Kasumi-1 (cell line): ENCODE data around the gene DNAJB2.
A peak's percentile ranks its signal among the peaks of the same experiment; 100 is the strongest.

ENCODE experiments used
- DNase-seq, 2 experiments: peaks; one replicate each; lab custom pipeline; 2025; lab: John Stamatoyannopoulos, UW

Gene DNAJB2

DNA sequence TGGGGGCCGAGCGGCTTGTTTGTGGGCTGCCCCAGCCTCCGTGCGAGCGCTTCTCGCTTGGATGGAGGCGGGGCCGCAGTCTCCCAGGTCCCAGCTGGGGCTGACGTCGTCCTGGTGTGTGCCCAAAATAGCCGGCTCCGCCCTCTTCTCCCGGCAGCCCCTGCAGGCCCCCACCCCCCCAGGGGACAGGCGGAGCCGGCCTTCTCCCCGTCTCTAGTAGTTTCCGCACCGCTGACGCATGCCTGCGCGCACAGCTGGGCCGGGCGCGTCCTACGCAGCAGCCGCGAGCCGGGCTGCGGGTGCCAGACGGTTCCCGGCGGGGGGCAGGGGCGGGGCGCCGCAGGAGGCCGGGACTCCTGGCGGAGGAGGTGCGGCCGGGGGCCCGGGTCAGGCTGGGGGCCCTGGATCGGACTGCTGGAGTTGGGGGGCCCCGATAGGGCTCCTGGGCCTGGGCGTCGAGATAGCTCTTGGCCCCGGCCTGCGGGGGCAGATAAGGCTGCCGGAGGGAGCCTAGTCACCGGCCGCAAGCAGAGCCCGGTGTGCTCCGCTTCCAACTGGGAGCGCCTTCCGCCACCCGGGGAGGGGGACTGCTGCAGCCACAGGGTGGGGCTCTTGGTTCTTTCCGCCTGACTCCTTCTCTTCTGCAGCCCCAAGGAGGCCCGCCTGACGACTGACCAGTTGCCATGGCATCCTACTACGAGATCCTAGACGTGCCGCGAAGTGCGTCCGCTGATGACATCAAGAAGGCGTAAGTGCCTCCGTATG is at the start of gene DNAJB2:
TSS of gene DNAJB2 (plus strand) at position 216 of the 765 bp plus-strand sequence. CDS start at position 684, 468 bp downstream.
- peak; percentile 80 to 84 for DNase-seq

DNA sequence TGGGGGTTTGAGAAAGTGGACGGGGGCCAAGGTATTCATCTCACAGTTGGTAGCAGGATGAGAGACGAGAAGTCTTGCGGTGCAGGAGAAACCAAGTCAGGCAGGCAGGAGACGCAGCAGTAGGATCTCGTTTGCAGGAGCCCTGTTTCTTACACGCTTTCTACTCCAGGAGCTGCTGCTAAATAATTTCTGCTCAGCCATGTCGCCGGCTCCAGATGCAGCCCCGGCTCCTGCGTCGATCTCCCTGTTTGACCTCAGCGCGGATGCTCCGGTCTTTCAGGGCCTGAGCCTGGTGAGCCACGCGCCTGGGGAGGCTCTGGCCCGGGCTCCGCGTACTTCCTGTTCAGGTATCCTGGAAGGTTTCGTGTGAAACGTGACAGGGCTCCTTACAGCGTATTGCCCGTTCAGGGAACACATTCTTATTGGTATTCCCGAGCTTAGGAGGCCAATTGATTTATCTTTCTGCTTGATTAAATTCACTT is 49.1 kb upstream of the DNAJB2 start:
- DNase-seq, result peak; percentile 18 to 32

- DNase-seq, result no peak
These were observed 44.8 kb upstream of the DNAJB2 start for GRCh38 chr2:219234331-219234730.

DNA sequence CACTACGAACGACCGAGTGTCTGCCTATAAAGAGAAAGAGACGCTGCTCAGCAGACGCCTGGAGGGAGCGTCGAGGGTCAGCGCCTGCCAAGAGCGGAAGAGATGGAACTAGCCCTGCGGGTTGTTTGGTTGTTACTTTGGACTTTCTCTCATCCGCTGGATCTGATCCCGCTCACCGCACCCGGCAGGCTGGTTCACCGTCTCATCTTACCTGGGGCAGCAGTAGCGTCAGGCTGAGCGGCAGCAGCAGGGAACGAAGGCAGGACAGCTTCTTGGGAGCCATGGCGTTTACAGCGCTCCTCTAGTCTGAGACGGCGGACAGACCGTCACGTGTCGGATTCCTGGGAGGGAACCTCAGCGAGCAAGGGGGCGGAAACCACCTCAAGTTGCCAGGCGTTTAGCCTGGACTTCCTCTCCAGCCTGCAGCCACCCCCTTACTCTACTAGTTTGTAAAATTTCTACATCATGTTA is 35.8 kb upstream of the DNAJB2 start:
- no peak for DNase-seq

- no peak for DNase-seq
These were observed 34.4 kb upstream of the DNAJB2 start for GRCh38 chr2:219244789-219245147.

DNA sequence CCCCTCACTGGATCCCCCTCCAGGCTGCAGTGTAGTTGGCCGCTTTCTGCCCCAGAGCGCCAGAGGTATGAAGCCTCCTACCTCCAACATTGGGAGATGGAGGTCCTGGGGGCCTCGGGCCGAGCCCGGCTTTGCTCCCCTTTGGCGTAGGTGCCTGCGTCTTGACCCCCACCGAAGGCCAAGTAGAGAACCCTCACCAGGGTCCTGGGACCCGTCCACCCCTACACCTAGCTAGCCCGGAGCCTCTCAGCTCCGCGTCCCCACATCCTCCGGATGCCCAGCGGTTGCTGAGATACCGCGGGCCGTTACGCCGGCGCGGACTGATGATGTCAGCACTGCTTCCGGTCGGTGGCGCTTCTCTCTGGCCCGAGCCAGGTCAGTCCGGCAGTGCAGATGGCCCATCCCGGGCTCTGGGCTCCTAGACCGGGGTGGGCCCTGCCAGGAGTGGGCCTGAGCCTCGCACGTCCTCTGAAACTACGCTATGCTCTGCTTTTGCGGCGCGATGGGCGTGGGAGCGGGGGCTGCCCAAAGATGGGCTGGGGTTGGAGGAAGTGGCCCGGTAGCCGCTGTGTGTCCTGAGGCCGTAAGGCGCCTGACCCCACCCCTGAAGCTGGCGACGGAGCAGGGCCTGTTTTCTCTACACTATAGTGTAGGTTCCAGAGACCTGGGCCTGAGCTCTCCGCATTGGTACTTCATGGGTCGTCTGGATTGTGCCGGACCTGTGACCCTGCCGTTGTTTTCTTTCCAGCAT is 33.8 kb upstream of the DNAJB2 start, which contains the start of the genes GLB1L and STK16:
TSS of gene GLB1L (minus strand) at position 297 of the 751 bp plus-strand sequence. CDS start 1,871 bp downstream, outside the sequence.
TSS of gene STK16 (plus strand) at position 332 of the 751 bp plus-strand sequence. CDS start 521 bp downstream, outside the sequence.
- peak; percentile 27 to 39 for DNase-seq

DNA sequence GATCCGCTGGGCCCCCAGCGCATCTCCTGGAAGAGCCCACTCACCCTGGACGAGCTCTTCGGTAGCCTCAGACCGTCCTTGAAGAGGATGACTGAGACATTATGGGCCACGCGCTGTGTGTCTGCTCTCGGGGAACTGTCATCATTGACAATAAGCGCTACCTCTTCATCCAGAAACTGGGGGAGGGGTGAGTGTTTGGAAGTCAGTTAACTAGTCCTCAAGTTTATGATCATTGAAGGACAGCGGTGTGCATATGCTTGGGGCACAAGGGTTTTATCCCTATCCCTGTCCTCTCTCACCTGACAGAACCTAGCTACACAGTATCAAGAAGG is 33.3 kb upstream of the DNAJB2 start:
- DNase-seq, result no peak

- DNase-seq, result no peak
These were observed 32.6 kb upstream of the DNAJB2 start for GRCh38 chr2:219246559-219246958.

- DNase-seq, result peak; percentile 11 to 42
These were observed 31.2 kb upstream of the DNAJB2 start for GRCh38 chr2:219247678-219248642.

DNA sequence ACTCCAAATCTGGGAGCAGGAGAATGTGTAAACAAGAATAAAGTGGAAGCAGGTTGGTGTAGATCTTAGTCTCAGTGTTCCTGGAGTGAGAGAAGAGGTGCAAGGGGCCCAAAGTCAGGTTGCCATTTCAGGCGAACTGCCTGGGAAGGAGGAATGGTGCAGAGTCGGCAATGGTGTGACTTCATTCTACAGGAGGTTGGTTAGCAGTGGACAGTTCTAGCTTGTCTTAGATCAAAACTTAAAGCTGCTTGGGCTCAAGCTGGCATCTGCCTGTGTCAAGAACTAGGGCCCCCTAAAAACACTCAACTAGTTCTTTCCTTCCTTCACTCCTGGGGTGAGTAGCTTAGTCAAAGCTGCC is 30.3 kb upstream of the DNAJB2 start:
- no peak for DNase-seq

DNA sequence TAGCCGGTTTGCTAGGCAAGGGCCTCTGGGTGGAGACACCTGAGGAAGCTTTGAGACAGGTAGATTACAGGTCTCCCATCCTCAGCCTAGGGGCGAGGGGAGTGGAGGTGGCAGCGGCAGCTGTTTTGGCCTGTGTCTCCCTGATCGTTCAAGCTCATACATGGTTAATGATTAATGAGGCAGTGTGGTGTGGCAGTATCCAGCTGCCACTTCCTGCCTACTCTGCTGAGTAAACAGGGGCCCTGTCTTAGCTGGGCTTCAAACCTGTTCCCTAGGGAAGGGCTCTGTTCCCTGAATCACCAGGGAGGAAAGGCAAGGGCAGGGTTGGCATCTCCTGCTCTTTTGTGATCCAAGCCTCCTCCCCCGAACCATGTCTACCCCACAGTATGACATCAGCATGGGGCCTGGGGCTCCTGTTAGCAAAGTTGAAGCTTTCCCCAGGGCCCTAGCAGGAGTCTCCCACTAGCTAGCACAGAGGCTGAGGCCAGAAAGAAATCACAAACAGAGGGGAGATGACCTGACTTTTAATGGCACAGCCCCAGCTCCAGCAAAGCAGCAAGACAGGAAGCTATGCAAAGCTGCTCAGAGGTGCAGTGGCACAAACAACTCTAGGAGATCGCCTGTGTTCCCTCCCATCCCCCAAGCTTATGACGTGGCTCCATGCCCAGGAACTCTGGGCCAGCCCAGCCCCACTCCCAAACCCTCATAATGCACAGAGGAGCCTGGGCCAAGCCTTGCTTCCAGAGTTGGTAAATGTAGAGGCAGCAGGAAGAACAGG is 29.8 kb upstream of the DNAJB2 start:
- peak; percentile 63 to 67 for DNase-seq

GRCh38 chr2:219250049-219250781 is 29.0 kb upstream of the DNAJB2 start:
- DNase-seq, result peak in 1 of 2 experiments; percentile 21

GRCh38 chr2:219251656-219252055 is 27.5 kb upstream of the DNAJB2 start:
- no peak for DNase-seq

DNA sequence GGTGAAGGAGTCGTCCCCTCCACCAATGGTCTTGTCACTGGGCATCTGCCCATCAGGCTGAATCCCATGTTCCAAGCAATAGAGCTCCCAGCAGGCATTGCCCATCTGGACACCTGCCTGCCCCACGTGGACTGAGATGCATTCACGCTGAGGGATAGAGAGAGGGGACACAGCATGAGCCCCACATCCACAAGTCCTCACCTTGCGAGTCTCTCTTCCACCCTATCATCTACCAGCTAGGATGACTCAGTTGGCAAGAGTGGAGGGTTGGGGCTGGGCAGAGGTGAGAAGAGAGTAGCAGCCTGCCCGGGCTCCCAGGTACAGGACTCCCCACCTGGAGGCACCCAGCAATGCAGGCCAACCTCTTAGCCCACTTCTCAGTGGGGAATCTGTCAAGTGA is 27.1 kb upstream of the DNAJB2 start:
- DNase-seq, result no peak

DNA sequence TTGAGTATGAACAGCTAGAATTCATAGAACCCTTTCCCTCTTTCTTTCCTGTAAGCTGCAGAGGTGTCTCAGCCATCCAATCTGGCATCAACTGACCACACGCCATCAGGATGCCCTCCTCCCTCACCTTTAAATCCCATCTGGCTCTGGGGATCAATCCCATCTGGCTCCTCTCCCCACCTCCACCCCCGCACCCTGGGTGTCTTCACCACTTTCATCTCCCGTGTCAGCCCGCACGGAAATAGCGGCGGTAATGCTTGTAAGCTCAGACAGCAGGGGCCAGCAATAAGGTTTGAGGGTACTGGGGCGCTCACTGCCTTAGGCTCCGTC is 26.6 kb upstream of the DNAJB2 start:
- DNase-seq, result no peak

GRCh38 chr2:219252900-219253752 is 26.0 kb upstream of the DNAJB2 start, which contains the start of gene TUBA4B:
TSS of gene TUBA4B (plus strand) at chr2:219253243. CDS start at chr2:219253408, 165 bp downstream.
- DNase-seq, result peak in 1 of 2 experiments; percentile 1

DNA sequence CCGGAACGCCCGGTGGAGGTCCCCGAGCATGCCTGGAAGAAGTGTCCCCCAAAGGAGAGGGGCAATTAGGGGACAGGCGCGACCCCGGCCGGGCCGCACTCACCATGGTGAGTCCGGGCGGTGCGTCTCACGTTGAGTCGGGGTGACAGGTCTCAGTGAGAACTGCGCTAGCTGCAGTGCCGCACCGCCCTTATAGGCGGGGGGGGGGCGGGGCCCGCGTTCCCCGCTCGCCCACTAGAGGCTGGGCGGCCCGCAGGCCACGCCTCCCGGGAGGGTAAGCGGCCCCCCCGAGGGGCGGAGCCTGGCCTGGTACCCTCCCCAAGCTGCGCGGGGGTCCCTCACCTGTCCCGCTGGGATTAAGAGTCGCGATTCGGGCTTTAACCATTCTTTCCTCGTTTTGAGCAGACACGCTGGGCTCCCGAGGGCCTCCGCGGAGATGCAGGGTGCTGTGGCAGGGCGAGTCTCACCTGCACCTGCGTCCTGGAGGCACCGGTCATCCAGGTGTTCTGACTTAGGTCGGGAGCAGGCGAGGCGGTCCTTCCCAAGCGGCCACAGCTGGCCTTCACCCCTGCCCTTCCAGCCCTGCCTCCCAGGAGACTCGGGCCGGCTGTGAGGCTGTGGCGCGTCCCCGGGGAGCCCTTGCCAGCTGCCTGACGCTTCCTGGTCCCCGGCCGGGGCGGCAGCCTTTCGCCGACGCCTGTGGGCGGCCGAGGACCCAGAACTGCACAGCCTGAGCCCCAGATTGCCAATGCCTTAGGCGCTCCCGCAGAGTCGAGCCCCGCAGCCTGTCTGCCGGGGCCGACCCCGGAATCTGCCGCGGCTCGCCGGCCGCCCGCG is 25.2 kb upstream of the DNAJB2 start, which contains the start of gene TUBA4A:
TSS of gene TUBA4A (minus strand) at position 166 of the 837 bp plus-strand sequence. CDS start at position 106, 60 bp downstream.
- peak; percentile 2 to 9 for DNase-seq

GRCh38 chr2:219254590-219255201 is 24.5 kb upstream of the DNAJB2 start:
- DNase-seq, result peak in 1 of 2 experiments; percentile 3
